OCI-LY3 (cell line): Measurements from ENCODE around the gene FAM111A.

Source experiments
- H2AFZ ChIP-seq: fragments of 200-600, 300-600 bp; shearing (Covaris generic); 2 replicates; pipeline ENCODE4 v1.6.0; 2014; ENCODE audit warnings: antibody characterized with exemption, low read depth, low read length
- H3K27ac ChIP-seq: fragments of 200-600, 300-600 bp; sonication (generic); 2 replicates; pipeline ENCODE4 v1.5.1; 2014; ENCODE audit warnings: mild to moderate bottlenecking, low read length, moderate library complexity, mixed read lengths
- H3K27me3 ChIP-seq: fragments of 200-600, 300-600 bp; sonication (generic); 2 replicates; pipeline ENCODE4 v1.6.1; 2014; ENCODE audit warnings: low read depth, low read length, mixed read lengths
- H3K36me3 ChIP-seq: fragments of 200-600, 300-600 bp; sonication (generic); replicated peaks from 2 replicates; pipeline ENCODE3; 2014; ENCODE audit warnings: low read depth, low read length, mixed read lengths
- H3K4me1 ChIP-seq: fragments of 300-600, 200-600 bp; sonication (generic); 2 replicates; pipeline ENCODE4 v1.6.1; 2014; ENCODE audit warnings: low read length, mixed read lengths
- H3K4me2 ChIP-seq: fragments of 200-600, 300-600 bp; sonication (generic); 2 replicates; pipeline ENCODE4 v1.6.1; 2014; ENCODE audit warnings: low read length, mixed read lengths
- H3K4me3 ChIP-seq: fragments of 300-600, 200-600 bp; sonication (generic); 2 replicates; pipeline ENCODE4 v1.5.1; 2014; ENCODE audit warnings: antibody characterized with exemption, mild to moderate bottlenecking, low read length, moderate library complexity
- H3K79me2 ChIP-seq: fragments of 300-600, 200-600 bp; shearing (Covaris generic); 2 replicates; pipeline ENCODE4 v1.6.1; 2014; ENCODE audit warnings: mild to moderate bottlenecking, low read length, mixed read lengths
- H3K9ac ChIP-seq: fragments of 300-600, 200-600 bp; shearing (Covaris generic); 2 replicates; pipeline ENCODE4 v1.6.0; 2014; ENCODE audit warnings: mild to moderate bottlenecking, low read length, moderate library complexity
- H3K9me3 ChIP-seq: fragments of 200-600, 300-600 bp; shearing (Covaris generic); 2 replicates; pipeline ENCODE4 v1.6.1; 2014; ENCODE audit warnings: low read length, mixed read lengths; ENCODE audit not compliant: insufficient read depth
- H4K20me1 ChIP-seq: fragments of 200-600, 300-600 bp; sonication (generic); 2 replicates; pipeline ENCODE4 v1.6.1; 2016; ENCODE audit warnings: low read length, mixed read lengths; ENCODE audit not compliant: insufficient read depth
- CTCF ChIP-seq: fragments of 200-600, 300-600 bp; sonication (generic); IDR thresholded peaks from 2 replicates; pipeline ENCODE4 v1.5.1; 2014; ENCODE audit warnings: antibody characterized with exemption, low read length, low read depth
- EZH2phosphoT487 ChIP-seq: fragments of 200-600 bp; shearing (Covaris generic); IDR thresholded peaks from 2 replicates; pipeline ENCODE4 v1.6.1; 2018; ENCODE audit warnings: antibody characterized with exemption, mixed run types, low read depth

Gene FAM111A

GRCh38 chr11:59189986-59190385 lies 47.3 kb downstream of the FAM111A start:
- TF ChIP-seq EZH2phosphoT487 = no peak
- TF ChIP-seq CTCF = no peak
- H4K20me1 ChIP-seq = no peaks in the 10 kb centered on the region
- no peaks in the 10 kb centered on the region for H3K79me2 ChIP-seq
- no peaks in the 10 kb centered on the region for H3K9me3 ChIP-seq
- H3K36me3 ChIP-seq = peaks cover 27% of the 10 kb centered on the region
- no peaks in the 10 kb centered on the region for H3K27me3 ChIP-seq
- no peak overlapping the region for H3K4me3 ChIP-seq
- H2AFZ ChIP-seq = no peak overlapping the region
- H3K4me1 ChIP-seq = no peaks in the 10 kb centered on the region
- H3K27ac ChIP-seq = no peak overlapping the region
- H3K9ac ChIP-seq = no peak overlapping the region
- no peak overlapping the region for H3K4me2 ChIP-seq

GRCh38 chr11:59191095-59191494 lies 48.4 kb downstream of the FAM111A start:
- peaks cover 34% of the 10 kb centered on the region for H3K36me3 ChIP-seq

GRCh38 chr11:59191890-59192289 lies 49.2 kb downstream of the FAM111A start:
- H3K36me3 ChIP-seq = peaks cover 41% of the 10 kb centered on the region

More at GRCh38 chr11:59191095-59191494, 48.4 kb downstream of the FAM111A start:
- Histone ChIP-seq H2AFZ (no peak overlapping the region), H4K20me1 (no peaks in the 10 kb centered on the region), H3K4me2 (no peak overlapping the region), H3K79me2 (no peaks in the 10 kb centered on the region), H3K27ac (no peak overlapping the region), H3K9ac (no peak overlapping the region), H3K4me3 (no peak overlapping the region), H3K27me3 (no peaks in the 10 kb centered on the region), H3K9me3 (no peaks in the 10 kb centered on the region), H3K4me1 (no peaks in the 10 kb centered on the region)
- TF ChIP-seq CTCF (no peak), EZH2phosphoT487 (no peak)

GRCh38 chr11:59192446-59193020 lies 49.9 kb downstream of the FAM111A start:
- Histone ChIP-seq H3K4me3 (no peak overlapping the region), H3K27ac (no peak overlapping the region), H3K9ac (no peak overlapping the region), H3K9me3 (no peaks in the 10 kb centered on the region), H3K4me2 (no peak overlapping the region), H3K79me2 (no peaks in the 10 kb centered on the region), H4K20me1 (no peaks in the 10 kb centered on the region), H3K27me3 (no peaks in the 10 kb centered on the region), H3K4me1 (no peaks in the 10 kb centered on the region), H2AFZ (no peak overlapping the region), H3K36me3 (peaks cover 46% of the 10 kb centered on the region)
- TF ChIP-seq EZH2phosphoT487 = no peak
- TF ChIP-seq CTCF = no peak

More at GRCh38 chr11:59191890-59192289, 49.2 kb downstream of the FAM111A start:
- TF ChIP-seq CTCF = no peak
- TF ChIP-seq EZH2phosphoT487 = no peak
- H2AFZ ChIP-seq = no peak overlapping the region
- H3K4me2 ChIP-seq = no peak overlapping the region
- H3K4me3 ChIP-seq = no peak overlapping the region
- no peaks in the 10 kb centered on the region for H4K20me1 ChIP-seq
- no peaks in the 10 kb centered on the region for H3K4me1 ChIP-seq
- no peak overlapping the region for H3K9ac ChIP-seq
- H3K79me2 ChIP-seq = no peaks in the 10 kb centered on the region
- no peaks in the 10 kb centered on the region for H3K27me3 ChIP-seq
- H3K9me3 ChIP-seq = no peaks in the 10 kb centered on the region
- no peak overlapping the region for H3K27ac ChIP-seq
